ENCODE results near the gene CTTN. TPM values are rescaled to one million over a fixed set of nuclear protein-coding genes. Genes with fewer than 3 reads are reported as not detected.

CTTN gene
- total and polyA plus RNA-seq, 9 of the 15 experiments (the other 6 are each of a cell fraction or from before 2014, with no cell fraction given) = 9.9 to 158 (median 99.7) TPM

- 98% methylated on average over 18 of the region's 20 CpGs for WGBS (ENCODE audit: insufficient coverage, low coverage, missing lambda C conversion rate)
- ATAC-seq = no peak
- ChIA-PET POLR2A (interaction anchor here (1.9 kb wide), 1 partner anchor 14 kb away, joined by 7 read pairs; no protein-coding TSS in a partner anchor), CTCF (ENCODE audit: low intra/inter-chr PET ratio) (no interaction called here)
- Histone ChIP-seq H3K79me2 (ENCODE audit: control insufficient read depth, insufficient read depth, low read length) (peaks cover 42% of the 10 kb centered on the region), H4K20me1 (replicated peaks; ENCODE audit: control insufficient read depth, insufficient read depth, low read length) (peaks cover 13% of the 10 kb centered on the region; the same call in 1 of the 2 replicates), H3K9me3 (replicated peaks; ENCODE audit: control insufficient read depth, insufficient read depth, low read depth, low read length) (no peaks in the 10 kb centered on the region; the same call in 1 of the 2 replicates), H3K4me2 (ENCODE audit: insufficient read depth, low read length) (no peak overlapping the region), H3K27ac (ENCODE audit: extremely low read depth, low read depth, low read length) (no peak overlapping the region), H2AFZ (ENCODE audit: low read depth, low read length) (no peak overlapping the region), H3K27me3 (ENCODE audit: control insufficient read depth in 2 of 2, insufficient read depth in 2 of 2, low read length in 2 of 2) (no peaks in the 10 kb centered on the region), H3K9me1 (ENCODE audit: control insufficient read depth, insufficient read depth, low read length) (peaks cover 4% of the 10 kb centered on the region), H3K36me3 (ENCODE audit: control insufficient read depth, insufficient read depth, low read length) (peaks cover 74% of the 10 kb centered on the region; the same call in 2 of the 3 replicates), H3K4me3 (no peak overlapping the region), H3K4me1 (replicated peaks in 1 of 2; ENCODE audit: control insufficient read depth in 2 of 2, insufficient read depth in 2 of 2, low read length in 2 of 2) (peaks cover 0 to 6% of the 10 kb centered on the region in 2 experiments; a peak in 2 of 5 replicates), H3K9ac (ENCODE audit: insufficient read depth in 1 of 2, low read depth in 2 of 2, low read length in 2 of 2) (no peak overlapping the region)
- no peak for DNase-seq (ENCODE audit: extremely low read depth in 1 of 4, low spot score in 3 of 4)
- TF ChIP-seq ZNF507 (tag; conservative IDR thresholded peaks at IDR 0.05) (no peak), POLR2G (IDR thresholded peaks at IDR 0.05; ENCODE audit: low read depth, low read length) (peak; percentile 33; the same call in 1 of the 2 replicates)
- intact Hi-C loops (cut with micrococcal nuclease) (no loop called here), in situ Hi-C loops (cut with MboI) (no loop called here)
- no TSS peak for BruUV-seq (replicated peaks)
- FAIRE-seq = no peak
Observed at GRCh38 chr11:70405679-70406395, 7.5 kb downstream of the CTTN start.

- no TSS peak for BruUV-seq (replicated peaks)
- no peak overlapping the region for H3K4me2 ChIP-seq (ENCODE audit: insufficient read depth, low read length)
- POLR2A ChIA-PET = interaction anchor here (1.0 to 2.0 kb wide), 2 partner anchors 12 to 37 kb away, joined by 6 read pairs; no protein-coding TSS in a partner anchor
- H3K27ac ChIP-seq (ENCODE audit: extremely low read depth, low read depth, low read length) = no peak overlapping the region
- no peak overlapping the region for H3K4me3 ChIP-seq
- H3K27me3 ChIP-seq (ENCODE audit: control insufficient read depth in 2 of 2, insufficient read depth in 2 of 2, low read length in 2 of 2) = no peaks in the 10 kb centered on the region
- in situ Hi-C loops (cut with MboI) = no loop called here
- DNase-seq (ENCODE audit: extremely low read depth in 1 of 4, low spot score in 3 of 4) (no peak), ATAC-seq (no peak), FAIRE-seq (no peak)
- H3K9me3 ChIP-seq (replicated peaks; ENCODE audit: control insufficient read depth, insufficient read depth, low read depth, low read length) = no peaks in the 10 kb centered on the region; the same call in 1 of the 2 replicates
- intact Hi-C loops (cut with micrococcal nuclease) = no loop called here
- H3K36me3 ChIP-seq (ENCODE audit: control insufficient read depth, insufficient read depth, low read length) = peaks cover 86% of the 10 kb centered on the region; the same call in 2 of the 3 replicates
- H2AFZ ChIP-seq (ENCODE audit: low read depth, low read length) = no peak overlapping the region
- H3K79me2 ChIP-seq (ENCODE audit: control insufficient read depth, insufficient read depth, low read length) = peaks cover 29% of the 10 kb centered on the region
- TF ChIP-seq THRB (CRISPR knock-in tag; conservative IDR thresholded peaks at IDR 0.05) (no peak), RBFOX2 (IDR thresholded peaks at IDR 0.05; ENCODE audit: low read depth, low read length) (0 out of 2 replicates have a peak, but pooled peaks have one; percentile 35), PURB (CRISPR knock-in tag; IDR thresholded peaks at IDR 0.05; ENCODE audit: low read depth) (no peak), E2F5 (CRISPR knock-in tag; IDR thresholded peaks at IDR 0.05) (no peak), ZNF133 (CRISPR knock-in tag; IDR thresholded peaks at IDR 0.05) (no peak), MEIS2 (IDR thresholded peaks at IDR 0.05; ENCODE audit: partially characterized antibody) (no peak), ARID3B (CRISPR knock-in tag; IDR thresholded peaks at IDR 0.05; ENCODE audit: borderline replicate concordance) (no peak)
- peaks cover 0 to 6% of the 10 kb centered on the region in 2 experiments; a peak in 1 of 5 replicates for H3K4me1 ChIP-seq (replicated peaks in 1 of 2; ENCODE audit: control insufficient read depth in 2 of 2, insufficient read depth in 2 of 2, low read length in 2 of 2)
- WGBS (ENCODE audit: insufficient coverage, low coverage, missing lambda C conversion rate) = 77% methylated on average over 13 of the region's 13 CpGs
- H3K9ac ChIP-seq (ENCODE audit: insufficient read depth in 1 of 2, low read depth in 2 of 2, low read length in 2 of 2) = peak overlapping the region in 1 of 2 experiments; percentile 43; a peak in 1 of 4 replicates
- CTCF ChIA-PET (ENCODE audit: low intra/inter-chr PET ratio) = no interaction called here
- H3K9me1 ChIP-seq (ENCODE audit: control insufficient read depth, insufficient read depth, low read length) = peaks cover 4% of the 10 kb centered on the region
- H4K20me1 ChIP-seq (replicated peaks; ENCODE audit: control insufficient read depth, insufficient read depth, low read length) = 0 out of 2 replicates have a peak, but pooled peaks cover 12% of the 10 kb centered on the region
Observed at GRCh38 chr11:70407121-70407520, 8.8 kb downstream of the CTTN start.

Measured in K562 (cell line).